ENCODE data around the gene NRP2.

DNA sequence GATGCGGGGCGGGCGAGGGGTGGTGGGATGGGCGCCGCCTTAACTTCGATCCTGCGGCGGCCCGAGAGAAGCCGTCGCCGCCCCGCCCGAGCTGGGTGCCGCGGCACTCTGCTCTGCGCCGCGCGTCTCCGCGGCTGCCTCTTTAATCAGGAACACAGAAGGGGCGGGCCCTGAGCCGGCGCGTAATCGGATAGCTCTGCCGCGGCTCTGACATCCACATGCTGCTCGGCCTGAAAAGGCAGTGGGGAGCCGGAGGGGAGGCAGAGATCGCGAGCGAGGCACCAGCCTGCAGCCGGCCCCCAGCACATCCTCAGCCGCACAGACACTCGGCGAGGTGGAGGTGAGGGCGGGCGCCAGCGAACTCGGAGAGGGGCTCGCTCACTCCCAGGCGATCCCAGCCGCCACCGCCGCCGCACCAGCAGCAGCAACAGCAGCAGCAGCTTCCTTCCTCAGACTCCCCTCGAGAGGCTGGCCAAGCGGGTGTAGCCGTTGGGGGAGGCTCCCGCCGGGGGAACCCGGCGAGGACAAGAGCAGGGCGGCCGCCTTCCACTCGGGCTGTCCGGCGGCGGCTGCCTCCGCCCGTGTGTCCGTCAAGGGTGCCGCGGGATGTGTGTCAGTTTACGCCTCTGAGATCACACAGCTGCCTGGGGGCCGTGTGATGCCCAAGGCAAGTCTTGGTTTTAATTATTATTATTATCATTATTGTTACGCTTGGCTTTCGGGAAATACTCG lies at the start of gene NRP2:
- TF ChIP-seq POLR2AphosphoS5 (IDR thresholded peaks at IDR 0.05) (peak; percentile 28 to 60 (median 57)), POLR2A (IDR thresholded peaks at IDR 0.05) (peak; percentile 60)
- TF ChIP-seq, protein P1, sequence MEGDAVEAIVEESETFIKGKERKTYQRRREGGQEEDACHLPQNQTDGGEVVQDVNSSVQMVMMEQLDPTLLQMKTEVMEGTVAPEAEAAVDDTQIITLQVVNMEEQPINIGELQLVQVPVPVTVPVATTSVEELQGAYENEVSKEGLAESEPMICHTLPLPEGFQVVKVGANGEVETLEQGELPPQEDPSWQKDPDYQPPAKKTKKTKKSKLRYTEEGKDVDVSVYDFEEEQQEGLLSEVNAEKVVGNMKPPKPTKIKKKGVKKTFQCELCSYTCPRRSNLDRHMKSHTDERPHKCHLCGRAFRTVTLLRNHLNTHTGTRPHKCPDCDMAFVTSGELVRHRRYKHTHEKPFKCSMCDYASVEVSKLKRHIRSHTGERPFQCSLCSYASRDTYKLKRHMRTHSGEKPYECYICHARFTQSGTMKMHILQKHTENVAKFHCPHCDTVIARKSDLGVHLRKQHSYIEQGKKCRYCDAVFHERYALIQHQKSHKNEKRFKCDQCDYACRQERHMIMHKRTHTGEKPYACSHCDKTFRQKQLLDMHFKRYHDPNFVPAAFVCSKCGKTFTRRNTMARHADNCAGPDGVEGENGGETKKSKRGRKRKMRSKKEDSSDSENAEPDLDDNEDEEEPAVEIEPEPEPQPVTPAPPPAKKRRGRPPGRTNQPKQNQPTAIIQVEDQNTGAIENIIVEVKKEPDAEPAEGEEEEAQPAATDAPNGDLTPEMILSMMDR (IDR thresholded peaks at IDR 0.05): no peak
